Measurements from ENCODE around the gene SPTSSB.

DNA sequence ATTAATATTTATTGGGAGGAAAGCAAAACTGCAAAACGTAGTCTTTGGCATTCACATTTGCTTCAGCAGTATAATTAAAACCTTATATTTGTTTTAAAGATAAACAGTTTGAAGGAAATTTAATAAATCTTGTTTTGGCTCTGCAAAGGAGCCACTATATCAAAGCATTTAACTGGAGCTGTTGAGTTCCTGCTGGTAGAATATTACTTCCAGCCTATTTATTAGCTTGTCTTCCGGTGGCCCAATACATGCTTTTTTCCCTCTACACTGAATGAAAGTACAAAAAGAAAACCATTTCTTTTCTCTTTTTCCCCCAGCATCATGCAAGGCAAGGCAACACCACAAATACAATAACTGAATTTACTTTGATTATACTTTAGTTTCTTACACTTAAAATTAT, 26.3 kb downstream of the SPTSSB start:
- TF ChIP-seq TAF1 (conservative IDR thresholded peaks at IDR 0.05) (no peak), RAD21 (IDR thresholded peaks at IDR 0.05) (no peak), SP1 (IDR thresholded peaks at IDR 0.05) (no peak), YY1 (IDR thresholded peaks at IDR 0.05) (no peak), JUND (IDR thresholded peaks at IDR 0.05) (no peak), GABPA (IDR thresholded peaks at IDR 0.05 in 1 of 2, conservative IDR thresholded peaks at IDR 0.05 in 1 of 2) (no peak)
- TF ChIP-seq, protein P1, sequence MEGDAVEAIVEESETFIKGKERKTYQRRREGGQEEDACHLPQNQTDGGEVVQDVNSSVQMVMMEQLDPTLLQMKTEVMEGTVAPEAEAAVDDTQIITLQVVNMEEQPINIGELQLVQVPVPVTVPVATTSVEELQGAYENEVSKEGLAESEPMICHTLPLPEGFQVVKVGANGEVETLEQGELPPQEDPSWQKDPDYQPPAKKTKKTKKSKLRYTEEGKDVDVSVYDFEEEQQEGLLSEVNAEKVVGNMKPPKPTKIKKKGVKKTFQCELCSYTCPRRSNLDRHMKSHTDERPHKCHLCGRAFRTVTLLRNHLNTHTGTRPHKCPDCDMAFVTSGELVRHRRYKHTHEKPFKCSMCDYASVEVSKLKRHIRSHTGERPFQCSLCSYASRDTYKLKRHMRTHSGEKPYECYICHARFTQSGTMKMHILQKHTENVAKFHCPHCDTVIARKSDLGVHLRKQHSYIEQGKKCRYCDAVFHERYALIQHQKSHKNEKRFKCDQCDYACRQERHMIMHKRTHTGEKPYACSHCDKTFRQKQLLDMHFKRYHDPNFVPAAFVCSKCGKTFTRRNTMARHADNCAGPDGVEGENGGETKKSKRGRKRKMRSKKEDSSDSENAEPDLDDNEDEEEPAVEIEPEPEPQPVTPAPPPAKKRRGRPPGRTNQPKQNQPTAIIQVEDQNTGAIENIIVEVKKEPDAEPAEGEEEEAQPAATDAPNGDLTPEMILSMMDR (IDR thresholded peaks at IDR 0.05; ENCODE audit: low read depth, low read length, missing input control): no peak
- TF ChIP-seq, protein P2, sequence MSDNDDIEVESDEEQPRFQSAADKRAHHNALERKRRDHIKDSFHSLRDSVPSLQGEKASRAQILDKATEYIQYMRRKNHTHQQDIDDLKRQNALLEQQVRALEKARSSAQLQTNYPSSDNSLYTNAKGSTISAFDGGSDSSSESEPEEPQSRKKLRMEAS (IDR thresholded peaks at IDR 0.05): no peak
- TF ChIP-seq, protein P3, sequence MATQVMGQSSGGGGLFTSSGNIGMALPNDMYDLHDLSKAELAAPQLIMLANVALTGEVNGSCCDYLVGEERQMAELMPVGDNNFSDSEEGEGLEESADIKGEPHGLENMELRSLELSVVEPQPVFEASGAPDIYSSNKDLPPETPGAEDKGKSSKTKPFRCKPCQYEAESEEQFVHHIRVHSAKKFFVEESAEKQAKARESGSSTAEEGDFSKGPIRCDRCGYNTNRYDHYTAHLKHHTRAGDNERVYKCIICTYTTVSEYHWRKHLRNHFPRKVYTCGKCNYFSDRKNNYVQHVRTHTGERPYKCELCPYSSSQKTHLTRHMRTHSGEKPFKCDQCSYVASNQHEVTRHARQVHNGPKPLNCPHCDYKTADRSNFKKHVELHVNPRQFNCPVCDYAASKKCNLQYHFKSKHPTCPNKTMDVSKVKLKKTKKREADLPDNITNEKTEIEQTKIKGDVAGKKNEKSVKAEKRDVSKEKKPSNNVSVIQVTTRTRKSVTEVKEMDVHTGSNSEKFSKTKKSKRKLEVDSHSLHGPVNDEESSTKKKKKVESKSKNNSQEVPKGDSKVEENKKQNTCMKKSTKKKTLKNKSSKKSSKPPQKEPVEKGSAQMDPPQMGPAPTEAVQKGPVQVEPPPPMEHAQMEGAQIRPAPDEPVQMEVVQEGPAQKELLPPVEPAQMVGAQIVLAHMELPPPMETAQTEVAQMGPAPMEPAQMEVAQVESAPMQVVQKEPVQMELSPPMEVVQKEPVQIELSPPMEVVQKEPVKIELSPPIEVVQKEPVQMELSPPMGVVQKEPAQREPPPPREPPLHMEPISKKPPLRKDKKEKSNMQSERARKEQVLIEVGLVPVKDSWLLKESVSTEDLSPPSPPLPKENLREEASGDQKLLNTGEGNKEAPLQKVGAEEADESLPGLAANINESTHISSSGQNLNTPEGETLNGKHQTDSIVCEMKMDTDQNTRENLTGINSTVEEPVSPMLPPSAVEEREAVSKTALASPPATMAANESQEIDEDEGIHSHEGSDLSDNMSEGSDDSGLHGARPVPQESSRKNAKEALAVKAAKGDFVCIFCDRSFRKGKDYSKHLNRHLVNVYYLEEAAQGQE (IDR thresholded peaks at IDR 0.05): no peak
- TF ChIP-seq, protein P4, sequence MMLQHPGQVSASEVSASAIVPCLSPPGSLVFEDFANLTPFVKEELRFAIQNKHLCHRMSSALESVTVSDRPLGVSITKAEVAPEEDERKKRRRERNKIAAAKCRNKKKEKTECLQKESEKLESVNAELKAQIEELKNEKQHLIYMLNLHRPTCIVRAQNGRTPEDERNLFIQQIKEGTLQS (IDR thresholded peaks at IDR 0.05): no peak

Data from liver (tissue), 3 donors.